H1 (cell line): Measurements from ENCODE around the gene CCNG2. TPM values are rescaled to one million over a fixed set of nuclear protein-coding genes. Genes with fewer than 3 reads are reported as not detected.

Experiments
- CTCF ChIA-PET: fragments of 300-600 bp; sonication (Branson Sonifier 250); formaldehyde crosslinking; loops from one replicate; lab custom pipeline; 2021; ENCODE audit not compliant: partially characterized antibody; lab: Charles Lee
- POLR2A ChIA-PET: fragments of 300-600 bp; sonication (Branson Sonifier 250); formaldehyde crosslinking; loops from one replicate; lab custom pipeline; 2021; ENCODE audit warnings: inconsistent platforms; ENCODE audit not compliant: partially characterized antibody; lab: Charles Lee
- DNase-seq, 2 experiments: peaks; one replicate each; pipeline versions ENCODE4 v3.0.0 to v3.0.0-alpha.2; 2010 to 2022; ENCODE audit warnings: low spot score in 2 of 2, low read depth in 1 of 2, mixed read lengths in 1 of 2
- FAIRE-seq: peaks from 2 replicates; lab custom pipeline; 2011; peaks lifted over from hg19 to GRCh38; lab: Jason Lieb, UNC
- H2AFZ ChIP-seq: 2 replicates; pipeline ENCODE4 v1.8.1; 2012; ENCODE audit warnings: low read length, inconsistent platforms
- H2AK5ac ChIP-seq: 2 replicates; pipeline ENCODE4 v1.6.1; 2013; ENCODE audit warnings: low read depth, low read length
- H2BK120ac ChIP-seq: replicated peaks from 2 replicates; pipeline ENCODE3; 2013; ENCODE audit warnings: low read depth, low read length, inconsistent platforms
- H2BK12ac ChIP-seq: 2 replicates; pipeline ENCODE4 v1.6.1; 2013; ENCODE audit warnings: low read depth, low read length
- H2BK15ac ChIP-seq: 2 replicates; pipeline ENCODE4 v1.6.1; 2013; ENCODE audit warnings: low read length
- H2BK20ac ChIP-seq: 2 replicates; pipeline ENCODE4 v1.6.1; 2013; ENCODE audit warnings: low read length
- H2BK5ac ChIP-seq: 2 replicates; pipeline ENCODE4 v1.6.1; 2013; ENCODE audit warnings: low read depth, low read length
- H3K14ac ChIP-seq: 2 replicates; pipeline ENCODE4 v1.6.1; 2013; ENCODE audit warnings: inconsistent platforms; ENCODE audit not compliant: insufficient read length
- H3K18ac ChIP-seq: 2 replicates; pipeline ENCODE4 v1.6.1; 2013; ENCODE audit warnings: low read length; ENCODE audit errors: extremely low read depth
- H3K23ac ChIP-seq: 2 replicates; pipeline ENCODE4 v1.6.1; 2013; ENCODE audit warnings: inconsistent platforms; ENCODE audit not compliant: insufficient read length
- H3K23me2 ChIP-seq: 2 replicates; pipeline ENCODE4 v1.6.1; 2013; ENCODE audit warnings: low read depth, low read length
- H3K27ac ChIP-seq: 2 replicates; pipeline ENCODE4 v1.6.1; 2011; ENCODE audit warnings: low read depth, low read length, inconsistent platforms
- H3K27me3 ChIP-seq, 4 experiments: replicated peaks in 1 of 4; 1 replicate in 1 of 4; 2 replicates in 3 of 4; pipeline versions ENCODE4 v1.6.1 to v1.8.1; 2011 to 2013; ENCODE audit warnings: low read length in 3 of 4, mild to moderate bottlenecking in 3 of 4, inconsistent platforms in 2 of 4, mixed read lengths in 2 of 4, moderate library complexity in 1 of 4; ENCODE audit not compliant: control insufficient read depth in 3 of 4, insufficient read depth in 3 of 4; ENCODE audit errors: extremely low read depth in 1 of 4
- H3K36me3 ChIP-seq, 4 experiments: 2 replicates each; pipeline versions ENCODE4 v1.6.1 to v1.8.1; 2011 to 2013; ENCODE audit warnings: mild to moderate bottlenecking in 4 of 4, low read length in 3 of 4, moderate library complexity in 2 of 4, control low read depth in 1 of 4, inconsistent platforms in 1 of 4; ENCODE audit not compliant: insufficient read depth in 4 of 4, control insufficient read depth in 2 of 4
- H3K4ac ChIP-seq: replicated peaks from 2 replicates; pipeline ENCODE3; 2013; ENCODE audit warnings: low read length, low read depth, mixed read lengths, inconsistent platforms; ENCODE audit not compliant: insufficient read length
- H3K4me1 ChIP-seq, 4 experiments: replicated peaks in 1 of 4; 1 replicate in 1 of 4; 2 replicates in 3 of 4; pipeline versions ENCODE4 v1.6.1 to v1.8.1; 2011 to 2013; ENCODE audit warnings: low read length in 3 of 4, inconsistent platforms in 2 of 4, mixed read lengths in 1 of 4; ENCODE audit not compliant: insufficient read depth in 4 of 4, control insufficient read depth in 3 of 4
- H3K4me2 ChIP-seq, 2 experiments: 2 replicates each; pipeline versions ENCODE4 v1.6.1 to v1.8.1; 2011 to 2013; ENCODE audit warnings: low read depth in 2 of 2, low read length in 2 of 2, control low read depth in 1 of 2, inconsistent platforms in 1 of 2, mild to moderate bottlenecking in 1 of 2; ENCODE audit not compliant: insufficient read depth in 1 of 2
- H3K4me3 ChIP-seq, 4 experiments: fragments of 200-600, 300-600 bp in 1 of 4; sonication (generic), shearing (Covaris generic), sonication (Bioruptor Twin) in 1 of 4; 2 replicates each; pipeline versions ENCODE4 v1.5.1 to v1.8.1; 2011 to 2016; ENCODE audit warnings: low read length in 4 of 4, low read depth in 3 of 4, control low read depth in 2 of 4, inconsistent platforms in 2 of 4, mild to moderate bottlenecking in 2 of 4, mixed read lengths in 1 of 4, moderate library complexity in 1 of 4; ENCODE audit not compliant: insufficient read depth in 2 of 4; ENCODE audit errors: extremely low read depth in 1 of 4
- H3K56ac ChIP-seq: replicated peaks from 2 replicates; pipeline ENCODE3; 2013; ENCODE audit warnings: low read depth, mild to moderate bottlenecking, mixed read lengths, low read length, inconsistent platforms; ENCODE audit not compliant: insufficient read length
- H3K79me1 ChIP-seq: 2 replicates; pipeline ENCODE4 v1.6.1; 2013; ENCODE audit warnings: low read depth, low read length, control low read depth
- H3K79me2 ChIP-seq, 2 experiments: 2 replicates each; pipeline versions ENCODE4 v1.6.1 to v1.8.1; 2012 to 2013; ENCODE audit warnings: low read length in 2 of 2, mild to moderate bottlenecking in 2 of 2, inconsistent platforms in 1 of 2; ENCODE audit not compliant: insufficient read depth in 2 of 2, control insufficient read depth in 1 of 2
- H3K9ac ChIP-seq, 4 experiments: replicated peaks in 1 of 4; 1 replicate in 1 of 4; 2 replicates in 3 of 4; pipeline versions ENCODE4 v1.6.1 to v1.8.1; 2011 to 2013; ENCODE audit warnings: low read depth in 3 of 4, low read length in 3 of 4, control low read depth in 2 of 4, mild to moderate bottlenecking in 2 of 4, moderate library complexity in 2 of 4, inconsistent platforms in 1 of 4; ENCODE audit errors: extremely low read depth in 1 of 4
- H3K9me3 ChIP-seq, 2 experiments: 2 replicates each; pipeline versions ENCODE4 v1.6.1 to v1.8.1; 2012 to 2013; ENCODE audit warnings: mild to moderate bottlenecking in 2 of 2, moderate library complexity in 2 of 2, control low read depth in 1 of 2, inconsistent platforms in 1 of 2, low read depth in 1 of 2, low read length in 1 of 2, mixed read lengths in 1 of 2; ENCODE audit not compliant: insufficient read depth in 2 of 2
- H4K20me1 ChIP-seq, 2 experiments: replicated peaks in 1 of 2; 2 replicates each; pipeline versions ENCODE3 to v1.8.1; 2011 to 2013; ENCODE audit warnings: inconsistent platforms in 2 of 2, low read length in 2 of 2, mild to moderate bottlenecking in 1 of 2; ENCODE audit not compliant: insufficient read depth in 2 of 2, control insufficient read depth in 1 of 2
- H4K5ac ChIP-seq: 2 replicates; pipeline ENCODE4 v1.6.1; 2013; ENCODE audit warnings: low read length, low read depth, mixed read lengths, inconsistent platforms; ENCODE audit not compliant: insufficient read length
- H4K8ac ChIP-seq: 2 replicates; pipeline ENCODE4 v1.8.0; 2013; ENCODE audit warnings: mild to moderate bottlenecking, moderate library complexity, low read length, inconsistent platforms; ENCODE audit not compliant: insufficient read depth; ENCODE audit errors: extremely low read depth
- H4K91ac ChIP-seq: replicated peaks from 2 replicates; pipeline ENCODE3; 2013; ENCODE audit warnings: low read length, mixed read lengths, inconsistent platforms; ENCODE audit not compliant: insufficient read length
- BACH1 ChIP-seq: IDR thresholded peaks from 2 replicates; pipeline ENCODE4 v1.6.1; 2012; ENCODE audit warnings: low read length, improper control_type of control experiment
- FOSL1 ChIP-seq: IDR thresholded peaks from 2 replicates; pipeline ENCODE4 v1.6.1; 2011; ENCODE audit warnings: mild to moderate bottlenecking, low read depth, low read length, moderate library complexity; ENCODE audit not compliant: insufficient read depth
- HDAC2 ChIP-seq, 2 experiments: fragments of 300-600 bp in 1 of 2; sonication (generic) in 1 of 2; IDR thresholded peaks; 2 replicates each; pipeline ENCODE4 v1.6.1; 2011 to 2012; ENCODE audit warnings: low read depth in 2 of 2, low read length in 2 of 2, mild to moderate bottlenecking in 2 of 2, moderate library complexity in 2 of 2, borderline replicate concordance in 1 of 2, inconsistent platforms in 1 of 2
- KDM5A ChIP-seq: fragments of 200-600 bp; IDR thresholded peaks from 2 replicates; pipeline ENCODE4 v1.7.1; 2012; ENCODE audit warnings: mild to moderate bottlenecking, low read length, inconsistent platforms, mixed read lengths
- MAFK ChIP-seq: IDR thresholded peaks from 2 replicates; pipeline ENCODE4 v1.6.1; 2012; ENCODE audit warnings: low read depth, mild to moderate bottlenecking, improper control_type of control experiment, low read length
- MAX ChIP-seq: IDR thresholded peaks from 2 replicates; pipeline ENCODE4 v1.6.1; 2012; ENCODE audit warnings: inconsistent platforms
- NANOG ChIP-seq: IDR thresholded peaks from 2 replicates; pipeline ENCODE4 v1.6.1; 2011; ENCODE audit warnings: low read length, low read depth, mild to moderate bottlenecking, inconsistent platforms; ENCODE audit not compliant: insufficient read depth, poor library complexity, severe bottlenecking
- NRF1 ChIP-seq: IDR thresholded peaks from 2 replicates; pipeline ENCODE4 v1.6.1; 2011; ENCODE audit warnings: mild to moderate bottlenecking, low read depth, low read length, improper control_type of control experiment
- POLR2AphosphoS5 ChIP-seq: IDR thresholded peaks from 2 replicates; pipeline ENCODE4 v1.6.1; 2011; ENCODE audit warnings: low read depth, low read length
- POU5F1 ChIP-seq: IDR thresholded peaks from 2 replicates; pipeline ENCODE4 v1.6.1; 2011; ENCODE audit warnings: low read depth, mild to moderate bottlenecking, low read length, moderate library complexity
- SP1 ChIP-seq: IDR thresholded peaks from 2 replicates; pipeline ENCODE4 v1.6.1; 2011; ENCODE audit warnings: low read depth, low read length
- SP4 ChIP-seq: IDR thresholded peaks from 2 replicates; pipeline ENCODE4 v1.6.1; 2012; ENCODE audit warnings: low read length, inconsistent platforms
- TAF7 ChIP-seq: optimal IDR thresholded peaks from 2 replicates; pipeline ENCODE3; 2011; ENCODE audit warnings: low read depth, mild to moderate bottlenecking, inconsistent platforms, low read length, moderate library complexity, borderline replicate concordance
- TCF12 ChIP-seq: IDR thresholded peaks from 2 replicates; pipeline ENCODE4 v1.6.1; 2011; ENCODE audit warnings: low read depth, mild to moderate bottlenecking, low read length
- USF2 ChIP-seq: IDR thresholded peaks from 2 replicates; pipeline ENCODE4 v1.6.1; 2011; ENCODE audit warnings: low read length, improper control_type of control experiment
- polyA plus RNA-seq, 7 experiments: library from polyadenylated mRNA; depleted of rRNA in 3 of 7; stranded (reverse) in 5 of 7; unstranded in 2 of 7; fragments of >200 nt in 5 of 7; fragments of 200-250 nt in 2 of 7; gene quantifications; 1 replicate in 5 of 7; 2 replicates in 1 of 7; 4 replicates in 1 of 7; pipeline versions ENCODE4 v1.2.1 to v1.2.3, GENCODE V29; 2011 to 2013; ENCODE audit warnings: missing spikeins in 2 of 7, mixed read lengths in 2 of 7
- total RNA-seq: library from RNA; stranded (reverse); fragmentation: NEBNext Ultra II Directional; extraction: Animal tissue kit (Norgen Biotek cat#: 25700); gene quantifications from 2 replicates; pipeline ENCODE4 v1.2.1, GENCODE V29; 2021

The CCNG2 gene
- total and polyA plus RNA-seq, 2 of the 8 experiments (the other 6 are each of a cell fraction or from before 2014, with no cell fraction given) = 3.5 to 13.9 TPM

- H2BK15ac ChIP-seq = no peak overlapping the region
- no peaks in the 10 kb centered on the region for H3K79me1 ChIP-seq
- H3K14ac ChIP-seq = no peak overlapping the region
- H3K56ac ChIP-seq = no peak overlapping the region
- no peak overlapping the region for H2BK12ac ChIP-seq
- H3K23ac ChIP-seq = no peak overlapping the region
- no peak overlapping the region for H4K5ac ChIP-seq
- H3K9ac ChIP-seq = no peak overlapping the region
- CTCF ChIA-PET = interaction anchor here (0.9 to 4.8 kb wide), 5 partner anchors 15 to 90 kb away, joined by 3 to 24 read pairs (median 4); no protein-coding TSS in a partner anchor
- H2BK120ac ChIP-seq = no peak overlapping the region
- FAIRE-seq (no peak), DNase-seq (no peak)
- no peak overlapping the region for H3K4me3 ChIP-seq
- H3K23me2 ChIP-seq = no peaks in the 10 kb centered on the region
- POLR2A ChIA-PET = no interaction called here
- H3K4me1 ChIP-seq = no peaks in the 10 kb centered on the region; a peak in 1 of 7 replicates
- no peak overlapping the region for H2AK5ac ChIP-seq
- no peak overlapping the region for H4K91ac ChIP-seq
- H3K27ac ChIP-seq = no peak overlapping the region
- no peak overlapping the region for H4K8ac ChIP-seq
- no peaks in the 10 kb centered on the region for H3K36me3 ChIP-seq
- no peaks in the 10 kb centered on the region for H3K27me3 ChIP-seq
- no peak overlapping the region for H3K4me2 ChIP-seq
- no peak overlapping the region for H2AFZ ChIP-seq
- no peak overlapping the region for H3K4ac ChIP-seq
- H3K79me2 ChIP-seq = no peaks in the 10 kb centered on the region
- H4K20me1 ChIP-seq = no peaks in the 10 kb centered on the region
- no peak overlapping the region for H2BK5ac ChIP-seq
- H3K9me3 ChIP-seq = no peaks in the 10 kb centered on the region
- H2BK20ac ChIP-seq = no peak overlapping the region
- H3K18ac ChIP-seq = no peak overlapping the region
- TF ChIP-seq POU5F1 (no peak), NANOG (no peak), MAFK (no peak), TAF7 (no peak), KDM5A (no peak), TCF12 (no peak), POLR2AphosphoS5 (no peak), USF2 (no peak), BACH1 (no peak), MAX (no peak), SP1 (no peak), HDAC2 (IDR thresholded peaks at IDR 0.05; ENCODE audit: borderline replicate concordance in 1 of 2, low read depth in 2 of 2, low read length in 2 of 2) (no peak), NRF1 (no peak), FOSL1 (no peak), SP4 (no peak)
These were observed 28.7 kb downstream of the CCNG2 start for GRCh38 chr4:77185686-77186085.
